PC-9 (cell line): ENCODE measurements around the gene SPATA31E1. TPM values are rescaled to one million over a fixed set of nuclear protein-coding genes. Genes with fewer than 3 reads are reported as not detected.

Experiments
- Bru-seq: library from RNA; stranded (reverse); fragments of 400-500 nt; gene quantifications from one replicate; lab custom pipeline; 2021; lab: Mats Ljungman, UMichigan
- BruChase-seq, 2 experiments: library from RNA; stranded (reverse); fragments of 400-500 nt; gene quantifications; one replicate each; lab custom pipeline; 2021; lab: Mats Ljungman, UMichigan
- BruUV-seq: library from RNA; stranded (reverse); fragments of 400-500 nt; replicated peaks from 2 replicates; lab custom pipeline; 2021; lab: Mats Ljungman, UMichigan
- CTCF ChIA-PET: fragments of 300-600 bp; sonication (Branson Sonifier 250); formaldehyde crosslinking; loops from one replicate; lab custom pipeline; 2022; ENCODE audit warnings: antibody characterized with exemption; lab: Charles Lee
- POLR2A ChIA-PET: fragments of 300-600 bp; sonication (Branson Sonifier 250); formaldehyde crosslinking; loops from one replicate; lab custom pipeline; 2022; ENCODE audit warnings: antibody characterized with exemption; ENCODE audit not compliant: unreplicated experiment; lab: Charles Lee
- DNase-seq, 2 experiments: peaks; one replicate each; pipeline versions ENCODE4 v3.0.0 to v3.0.0-alpha.2; 2015 to 2022; ENCODE audit warnings: mixed read lengths in 1 of 2
- H2AFZ ChIP-seq: fragments of 200-600 bp; sonication (generic); 2 replicates; pipeline ENCODE4 v1.8.1; 2017; ENCODE audit warnings: antibody characterized with exemption
- H3F3A ChIP-seq: fragments of 200-600 bp; sonication (generic); 2 replicates; pipeline ENCODE4 v1.8.1; 2017; ENCODE audit warnings: antibody characterized with exemption, mild to moderate bottlenecking, low read depth; ENCODE audit not compliant: insufficient read depth
- H3K27ac ChIP-seq: fragments of 200-600 bp; sonication (generic); 2 replicates; pipeline ENCODE4 v1.6.1; 2016; ENCODE audit warnings: mixed run types
- H3K27me3 ChIP-seq: fragments of 200-600 bp; sonication (generic); 2 replicates; pipeline ENCODE4 v1.6.1; 2016; ENCODE audit warnings: low read depth, mixed run types; ENCODE audit not compliant: insufficient read depth
- H3K36me3 ChIP-seq: fragments of 200-600 bp; sonication (generic); 2 replicates; pipeline ENCODE4 v1.6.1; 2016; ENCODE audit warnings: low read depth, mixed run types
- H3K4me1 ChIP-seq: fragments of 200-600 bp; sonication (generic); replicated peaks from 2 replicates; pipeline ENCODE4 v1.6.1; 2016; ENCODE audit warnings: mixed run types; ENCODE audit not compliant: insufficient read depth
- H3K4me2 ChIP-seq: fragments of 200-600 bp; sonication (generic); 2 replicates; pipeline ENCODE4 v1.6.1; 2017; ENCODE audit warnings: mixed run types
- H3K4me3 ChIP-seq: fragments of 200-600 bp; sonication (generic); 2 replicates; pipeline ENCODE4 v1.6.1; 2016; ENCODE audit warnings: mixed run types
- H3K79me2 ChIP-seq: fragments of 200-600 bp; sonication (generic); 2 replicates; pipeline ENCODE4 v1.6.1; 2017; ENCODE audit warnings: low read depth, mixed run types
- H3K9me2 ChIP-seq: fragments of 200-600 bp; sonication (generic); 2 replicates; pipeline ENCODE4 v1.8.1; 2017; ENCODE audit warnings: mild to moderate bottlenecking; ENCODE audit not compliant: insufficient read depth
- H3K9me3 ChIP-seq: fragments of 200-600 bp; sonication (generic); 2 replicates; pipeline ENCODE4 v1.8.1; 2016; ENCODE audit warnings: low read depth; ENCODE audit not compliant: insufficient read depth
- H4K20me1 ChIP-seq: fragments of 200-600 bp; sonication (generic); 2 replicates; pipeline ENCODE4 v1.8.1; 2017; ENCODE audit not compliant: insufficient read depth
- CTCF ChIP-seq: fragments of 200-600 bp; sonication (generic); conservative IDR thresholded peaks from 2 replicates; pipeline ENCODE4 v1.6.1; 2017; ENCODE audit warnings: mixed run types, antibody characterized with exemption, mild to moderate bottlenecking, moderate library complexity
- EZH2 ChIP-seq: fragments of 200-600 bp; sonication (generic); IDR thresholded peaks from 2 replicates; pipeline ENCODE4 v1.8.0; 2017; ENCODE audit warnings: antibody characterized with exemption, low read depth
- intact Hi-C: fragments of 100-400 bp; cut with micrococcal nuclease; formaldehyde crosslinking; loops from one replicate; pipeline ENCODE4 v1.10.0; 2022; ENCODE audit not compliant: unreplicated experiment
- long read RNA-seq: library from polyadenylated mRNA; stranded (forward); transcript quantifications from one replicate; pipeline ENCODE4 v2.0.0, GENCODE V29; 2022
- total RNA-seq: library from RNA; stranded (reverse); gene quantifications from 2 replicates; pipeline ENCODE4 v1.2.3, GENCODE V29; 2021

SPATA31E1 gene
- total RNA-seq: not detected in 2 replicates
- not detected for Bru-seq, nascent RNA
- BruChase-seq, experiment 1, labeled RNA remaining after a 2-hour chase: not detected
- BruChase-seq, experiment 2, labeled RNA remaining after a 6-hour chase: not detected
- long read RNA-seq: 0 reads

DNA sequence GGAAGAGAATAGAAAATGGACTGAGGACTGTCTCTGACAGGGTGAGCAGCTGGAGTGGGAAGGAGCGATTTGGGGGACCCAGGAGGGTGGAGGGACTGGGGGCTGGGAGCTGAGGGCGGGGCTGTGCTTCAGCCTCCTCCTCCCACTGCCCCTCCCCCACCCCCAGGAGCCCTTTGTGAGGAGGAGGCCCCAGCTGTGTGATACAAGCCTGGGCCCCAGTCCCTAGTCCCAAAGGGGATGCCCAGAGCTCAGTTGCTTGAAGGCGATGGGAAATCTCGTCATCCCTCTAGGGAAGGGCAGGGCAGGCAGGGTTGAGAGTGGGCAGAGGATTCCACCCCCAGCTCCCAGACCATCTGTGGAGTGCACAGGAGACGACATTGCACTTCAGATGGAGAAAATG, at the start of gene SPATA31E1:
Gene SPATA31E1, plus strand, starts transcription at position 251 of the 400 bp plus-strand sequence. Its CDS starts 15 bp downstream, at position 266.
- H3K4me3 ChIP-seq: no peak within 1 kb of the TSS
- no peaks in the 10 kb centered on the region for H3K9me2 ChIP-seq
- H3F3A ChIP-seq: no peaks in the 10 kb centered on the region
- no peaks in the 10 kb centered on the region for H4K20me1 ChIP-seq
- CTCF ChIA-PET: no interaction called here
- H3K4me2 ChIP-seq: no peak within 1 kb of the TSS
- TF ChIP-seq EZH2 (no peak), CTCF (no peak)
- POLR2A ChIA-PET: no interaction called here
- peaks cover 12% of the 10 kb centered on the region for H3K4me1 ChIP-seq
- H3K36me3 ChIP-seq: no peaks in the 10 kb centered on the region
- no peak within 1 kb of the TSS for H3K27ac ChIP-seq
- H2AFZ ChIP-seq: no peak within 1 kb of the TSS
- no TSS peak for BruUV-seq
- H3K27me3 ChIP-seq: no peaks in the 10 kb centered on the region
- H3K79me2 ChIP-seq: no peaks in the 10 kb centered on the region
- H3K9me3 ChIP-seq: peaks cover 14% of the 10 kb centered on the region
- no peak for DNase-seq
- intact Hi-C loops: no loop called here

GRCh38 chr9:87834357-87834756, 48.3 kb upstream of the SPATA31E1 start:
- POLR2A ChIA-PET: no interaction called here
- Histone ChIP-seq H3K36me3 (no peaks in the 10 kb centered on the region), H3K27me3 (no peaks in the 10 kb centered on the region), H3K4me3 (no peak overlapping the region), H3K79me2 (no peaks in the 10 kb centered on the region), H3K9me3 (no peaks in the 10 kb centered on the region), H3K4me1 (no peaks in the 10 kb centered on the region), H3K4me2 (no peak overlapping the region), H3K27ac (no peak overlapping the region), H4K20me1 (no peaks in the 10 kb centered on the region), H2AFZ (no peak overlapping the region), H3K9me2 (no peaks in the 10 kb centered on the region), H3F3A (no peaks in the 10 kb centered on the region)
- CTCF ChIA-PET: no interaction called here
- no peak for TF ChIP-seq EZH2
- no peak for TF ChIP-seq CTCF
- BruUV-seq: no TSS peak
- intact Hi-C loops: no loop called here
- no peak for DNase-seq

GRCh38 chr9:87836536-87836935, 46.1 kb upstream of the SPATA31E1 start:
- POLR2A ChIA-PET: no interaction called here
- H2AFZ ChIP-seq: no peak overlapping the region

More at GRCh38 chr9:87836536-87836935, 46.1 kb upstream of the SPATA31E1 start:
- Histone ChIP-seq H3K27ac (no peak overlapping the region), H3K36me3 (no peaks in the 10 kb centered on the region), H3F3A (no peaks in the 10 kb centered on the region), H3K4me1 (no peaks in the 10 kb centered on the region), H3K9me2 (no peaks in the 10 kb centered on the region), H3K4me2 (no peak overlapping the region), H3K79me2 (no peaks in the 10 kb centered on the region), H4K20me1 (no peaks in the 10 kb centered on the region), H3K9me3 (no peaks in the 10 kb centered on the region), H3K4me3 (no peak overlapping the region), H3K27me3 (no peaks in the 10 kb centered on the region)
- CTCF ChIA-PET: no interaction called here
- no TSS peak for BruUV-seq
- intact Hi-C loops: no loop called here
- DNase-seq: no peak
- no peak for TF ChIP-seq EZH2
- no peak for TF ChIP-seq CTCF
